Uterus (tissue), 4 donors: Measurements from ENCODE around the gene F2. TPM values are rescaled to one million over a fixed set of nuclear protein-coding genes. Genes with fewer than 3 reads are reported as not detected.

Source experiments
- DNase-seq, 2 donors: peaks; one replicate each; pipeline ENCODE4 v3.0.0-alpha.2; 2019 to 2020
- H3K27ac ChIP-seq, 2 donors: fragments of 200-600 bp; sonication (generic); 1 replicate in 1 of 2; 2 replicates in 1 of 2; pipeline ENCODE4 v1.5.1; 2016 to 2018
- H3K27me3 ChIP-seq, 2 donors: fragments of 200-600 bp; sonication (generic); one replicate each; pipeline ENCODE4 v1.5.1; 2018 to 2019; ENCODE audit warnings: control low read depth in 1 of 2
- H3K36me3 ChIP-seq, 2 donors: fragments of 200-600 bp; sonication (generic); one replicate each; pipeline ENCODE4 v1.5.1; 2019; ENCODE audit warnings: control low read depth in 1 of 2
- H3K4me1 ChIP-seq, 2 donors: fragments of 200-600 bp; sonication (generic); one replicate each; pipeline ENCODE4 v1.5.1; 2018 to 2019; ENCODE audit warnings: control low read depth in 1 of 2
- H3K4me3 ChIP-seq, 2 donors: fragments of 200-600 bp; sonication (generic); 1 replicate in 1 of 2; 2 replicates in 1 of 2; pipeline ENCODE4 v1.5.1; 2018 to 2019; ENCODE audit warnings: mild to moderate bottlenecking in 1 of 2
- H3K9me3 ChIP-seq, 2 donors: fragments of 200-600 bp; sonication (generic); one replicate each; pipeline ENCODE4 v1.5.1; 2019; ENCODE audit warnings: control low read depth in 1 of 2
- CTCF ChIP-seq, 4 experiments: fragments of 200-600 bp in 2 of 4; fragments of 450-650 bp in 2 of 4; sonication (generic) in 2 of 4; IDR thresholded peaks; one replicate each; pipeline ENCODE4 v1.5.1; 2016 to 2019; ENCODE audit warnings: antibody characterized with exemption in 4 of 4, mild to moderate bottlenecking in 2 of 4, moderate library complexity in 1 of 4
- POLR2A ChIP-seq, 2 donors: fragments of 450-650 bp; IDR thresholded peaks; one replicate each; pipeline ENCODE4 v1.6.1; 2016; ENCODE audit warnings: antibody characterized with exemption in 2 of 2, mild to moderate bottlenecking in 1 of 2, moderate library complexity in 1 of 2
- intact Hi-C: fragments of 100-400 bp; cut with DNase I; formaldehyde crosslinking; loops from one replicate; pipeline ENCODE4 v1.15.1; 2023; ENCODE audit warnings: low total_unique reads
- total RNA-seq, 4 donors: library from RNA; depleted of rRNA in 3 of 4; stranded (reverse); fragments of >200 nt in 3 of 4; gene quantifications; one replicate each; pipeline versions ENCODE4 v1.1.0 to v1.2.4, GENCODE V29; 2014 to 2023
- donor health status: DM: yes; HTN: yes; CAD: no.

F2 gene
- total RNA-seq, 4 donors from 2014 or later, result 0.27 TPM; not detected in 3

GRCh38 chr11:46682773-46683752, 36.0 kb upstream of the F2 start:
- intact Hi-C loops, result no loop called here
- no peaks in the 10 kb centered on the region for H3K36me3 ChIP-seq
- TF ChIP-seq POLR2A (IDR thresholded peaks at IDR 0.05) (no peak), CTCF (IDR thresholded peaks at IDR 0.05) (no peak)

GRCh38 chr11:46684367-46684766, 34.6 kb upstream of the F2 start:
- no peak for DNase-seq
- H3K4me3 ChIP-seq, result no peak overlapping the region
- no peak for TF ChIP-seq CTCF (IDR thresholded peaks at IDR 0.05)
- no peak for TF ChIP-seq POLR2A (IDR thresholded peaks at IDR 0.05)
- H3K4me1 ChIP-seq, result peaks cover 3% of the 10 kb centered on the region in 2 donors
- intact Hi-C loops, result no loop called here
- peak overlapping the region; percentile 64 to 78 for H3K27ac ChIP-seq
- H3K9me3 ChIP-seq, result no peaks in the 10 kb centered on the region
- no peaks in the 10 kb centered on the region for H3K27me3 ChIP-seq
- H3K36me3 ChIP-seq, result no peaks in the 10 kb centered on the region

More at GRCh38 chr11:46682773-46683752, 36.0 kb upstream of the F2 start:
- no peaks in the 10 kb centered on the region for H3K27me3 ChIP-seq
- H3K4me1 ChIP-seq, result peaks cover 3% of the 10 kb centered on the region in 2 donors
- H3K4me3 ChIP-seq, result no peak overlapping the region
- H3K27ac ChIP-seq, result peak overlapping the region; percentile 64 to 78
- H3K9me3 ChIP-seq, result no peaks in the 10 kb centered on the region
- peak in 1 of 2 donors; percentile 36 for DNase-seq

GRCh38 chr11:46686886-46687795, 31.9 kb upstream of the F2 start:
- Histone ChIP-seq H3K36me3 (no peaks in the 10 kb centered on the region), H3K4me1 (peaks cover 3% of the 10 kb centered on the region in 2 donors), H3K4me3 (no peak overlapping the region), H3K9me3 (no peaks in the 10 kb centered on the region), H3K27me3 (no peaks in the 10 kb centered on the region), H3K27ac (peak overlapping the region; percentile 67 to 71)
- intact Hi-C loops, result no loop called here
- DNase-seq, result peak; percentile 37 to 57
- TF ChIP-seq CTCF (IDR thresholded peaks at IDR 0.05), result no peak
- TF ChIP-seq POLR2A (IDR thresholded peaks at IDR 0.05), result no peak

- H3K36me3 ChIP-seq, result no peaks in the 10 kb centered on the region
These were observed 28.3 kb upstream of the F2 start for GRCh38 chr11:46690702-46691101.

More at GRCh38 chr11:46690702-46691101, 28.3 kb upstream of the F2 start:
- Histone ChIP-seq H3K27ac (no peak overlapping the region), H3K4me1 (peaks cover 3 to 14% of the 10 kb centered on the region in 2 donors), H3K9me3 (no peaks in the 10 kb centered on the region), H3K27me3 (no peaks in the 10 kb centered on the region), H3K4me3 (no peak overlapping the region)
- intact Hi-C loops, result no loop called here
- TF ChIP-seq CTCF (IDR thresholded peaks at IDR 0.05) (no peak), POLR2A (IDR thresholded peaks at IDR 0.05) (no peak)
- DNase-seq, result no peak
